Measurements from ENCODE around the gene CTIF. TPM values are rescaled to one million over a fixed set of nuclear protein-coding genes. Genes with fewer than 3 reads are reported as not detected.

Gene CTIF
- total and polyA plus RNA-seq, 12 donors = 20.5 to 159 (median 57.0) TPM

GRCh38 chr18:48884771-48885170, 345.9 kb downstream of the CTIF start:
- intact Hi-C loops (cut with DNase I) = no loop called here
- TF ChIP-seq POLR2A (IDR thresholded peaks at IDR 0.05) = no peak
- TF ChIP-seq CTCF (IDR thresholded peaks at IDR 0.05) = no peak

DNA sequence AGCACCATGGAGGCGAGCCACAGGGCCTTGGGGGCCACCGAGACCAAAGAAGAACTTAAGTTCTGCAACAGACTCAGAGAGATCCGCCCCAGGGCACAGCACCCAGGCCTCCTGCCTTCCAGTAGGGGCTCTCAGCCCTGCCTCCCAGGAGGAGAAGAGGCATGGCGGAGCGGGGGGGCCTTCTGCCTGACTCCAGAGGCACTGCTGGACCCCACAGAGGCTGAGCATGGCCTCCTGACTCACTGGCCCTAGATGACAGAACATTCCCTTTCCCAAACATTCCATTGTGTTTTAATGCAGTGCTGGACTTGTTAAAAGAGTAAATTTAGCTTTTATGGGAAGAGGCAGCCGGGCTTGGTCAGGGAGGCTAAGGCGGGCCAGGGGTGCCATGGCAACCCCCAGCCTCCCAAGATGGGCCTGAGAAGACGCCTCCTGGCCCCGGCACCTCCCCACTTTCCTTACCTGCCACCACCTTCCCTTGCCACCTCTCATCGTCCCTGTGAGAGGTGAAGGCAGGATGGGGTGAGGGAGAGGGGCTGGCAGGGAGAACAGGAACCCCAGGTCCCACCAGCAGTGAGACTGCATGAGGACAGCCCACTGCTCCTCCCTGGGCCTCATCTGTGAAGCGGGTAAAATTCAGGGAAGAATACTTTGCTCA, 346.6 kb downstream of the CTIF start:
- no peak for DNase-seq
- TF ChIP-seq CTCF (IDR thresholded peaks at IDR 0.05) (no peak), POLR2A (IDR thresholded peaks at IDR 0.05) (no peak)
- 83 to 95% (median 91%) methylated on average over 9 to 11 of the region's 11 CpGs for WGBS, 4 donors
- H3K4me3 ChIP-seq = no peak overlapping the region
- no peak overlapping the region for H3K27ac ChIP-seq
- no peaks in the 10 kb centered on the region for H3K36me3 ChIP-seq (replicated peaks in 1 of 2)
- no peaks in the 10 kb centered on the region for H3K27me3 ChIP-seq
- intact Hi-C loops (cut with DNase I) = no loop called here
- H3K4me1 ChIP-seq (replicated peaks in 1 of 2) = peaks cover 6 to 7% of the 10 kb centered on the region in 2 donors
- H3K9me3 ChIP-seq (replicated peaks in 1 of 3) = no peaks in the 10 kb centered on the region

More at GRCh38 chr18:48884771-48885170, 345.9 kb downstream of the CTIF start:
- Histone ChIP-seq H3K4me1 (replicated peaks in 1 of 2) (peaks cover 6 to 7% of the 10 kb centered on the region in 2 donors), H3K9me3 (replicated peaks in 1 of 3) (no peaks in the 10 kb centered on the region), H3K27me3 (no peaks in the 10 kb centered on the region), H3K27ac (no peak overlapping the region), H3K36me3 (replicated peaks in 1 of 2) (no peaks in the 10 kb centered on the region), H3K4me3 (no peak overlapping the region)
- 80 to 87% (median 83%) methylated on average over 4 of the region's 4 CpGs for WGBS, 4 donors
- DNase-seq = peak in 1 of 7 donors; percentile 6

DNA sequence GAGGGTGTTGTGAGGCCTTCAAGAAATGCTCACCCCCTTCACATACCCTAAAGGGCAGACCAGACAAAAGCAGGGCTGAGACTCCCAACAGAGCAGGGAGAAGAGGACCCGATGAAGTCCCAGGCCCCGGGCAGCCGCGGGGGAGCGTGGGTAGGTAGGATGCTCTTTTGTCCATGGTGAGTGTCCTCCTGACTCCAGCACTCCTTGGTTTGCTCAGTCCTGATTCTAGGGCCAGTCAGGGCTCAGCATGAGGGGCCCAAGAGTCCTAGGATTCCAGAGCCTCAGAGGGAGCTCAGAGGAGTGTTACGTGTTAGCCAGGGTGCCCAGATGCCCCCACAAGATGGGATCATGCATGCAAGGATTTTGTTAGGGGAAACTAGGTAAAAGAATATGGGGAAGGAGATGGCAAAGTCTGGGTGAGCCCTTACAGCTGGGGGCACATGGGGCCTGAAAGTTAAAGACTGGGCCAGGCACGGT, 347.1 kb downstream of the CTIF start:
- no peak for TF ChIP-seq POLR2A (IDR thresholded peaks at IDR 0.05)
- no peak for TF ChIP-seq CTCF (IDR thresholded peaks at IDR 0.05)
- intact Hi-C loops (cut with DNase I) = no loop called here

DNA sequence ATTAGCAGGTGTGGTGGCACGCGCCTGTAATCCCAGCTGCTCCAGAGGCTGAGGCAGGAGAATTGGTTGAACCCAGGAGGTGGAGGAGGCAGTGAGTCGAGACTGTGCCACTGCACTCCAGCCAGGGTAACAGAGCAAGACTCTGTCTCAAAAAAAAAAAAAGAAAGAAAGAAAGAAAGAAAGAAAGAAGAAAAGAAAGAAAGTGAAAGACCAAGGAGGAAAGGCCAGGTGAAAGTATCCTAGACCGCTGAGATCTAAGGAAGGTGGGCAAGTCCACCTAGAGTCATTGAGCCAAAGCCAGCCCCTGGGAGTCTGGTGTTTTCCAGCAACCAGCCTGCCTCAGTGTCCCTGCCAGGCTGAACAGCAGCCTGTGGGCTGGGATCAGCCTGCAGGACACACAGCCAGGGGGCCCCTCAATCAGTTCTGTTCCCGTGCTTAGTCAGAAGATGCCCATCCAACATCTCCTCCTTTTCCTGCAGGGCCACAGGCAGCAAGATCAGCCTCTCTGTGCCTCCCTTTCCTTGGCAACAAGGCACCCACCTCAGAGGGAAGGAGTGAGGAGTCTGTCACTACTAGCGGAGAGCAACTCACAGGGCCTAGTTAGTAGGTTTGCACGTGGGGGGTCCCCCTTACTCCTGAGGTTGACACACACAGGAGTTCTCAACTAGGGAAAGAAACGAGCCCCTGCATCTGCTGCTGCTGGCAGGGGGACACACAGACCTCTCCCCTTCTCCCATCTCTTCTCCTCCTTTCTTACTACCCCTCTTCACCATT, 347.9 kb downstream of the CTIF start:
- 91 to 98% (median 92%) methylated on average over 8 of the region's 8 CpGs for WGBS, 4 donors
- H3K27me3 ChIP-seq = no peaks in the 10 kb centered on the region
- TF ChIP-seq CTCF (IDR thresholded peaks at IDR 0.05) (no peak), POLR2A (IDR thresholded peaks at IDR 0.05) (no peak)
- DNase-seq = no peak
- H3K4me3 ChIP-seq = no peak overlapping the region
- intact Hi-C loops (cut with DNase I) = no loop called here
- no peaks in the 10 kb centered on the region for H3K36me3 ChIP-seq (replicated peaks in 1 of 2)
- H3K4me1 ChIP-seq (replicated peaks in 1 of 2) = peaks cover 6 to 7% of the 10 kb centered on the region in 2 donors
- no peak overlapping the region for H3K27ac ChIP-seq
- no peaks in the 10 kb centered on the region for H3K9me3 ChIP-seq (replicated peaks in 1 of 3)

More for the DNA sequence above, 347.1 kb downstream of the CTIF start:
- no peaks in the 10 kb centered on the region for H3K36me3 ChIP-seq (replicated peaks in 1 of 2)
- peaks cover 6 to 7% of the 10 kb centered on the region in 2 donors for H3K4me1 ChIP-seq (replicated peaks in 1 of 2)
- no peak overlapping the region for H3K4me3 ChIP-seq
- no peaks in the 10 kb centered on the region for H3K27me3 ChIP-seq
- no peak overlapping the region for H3K27ac ChIP-seq
- 92 to 98% (median 96%) methylated on average over 7 of the region's 7 CpGs for WGBS, 4 donors
- DNase-seq = no peak
- H3K9me3 ChIP-seq (replicated peaks in 1 of 3) = no peaks in the 10 kb centered on the region
